Gastrocnemius medialis (tissue), 4 donors: ENCODE results near the gene YAF2. TPM values are rescaled to one million over a fixed set of nuclear protein-coding genes. Genes with fewer than 3 reads are reported as not detected.
"Not testable (repeated sequence)": the region's sequence is repeated elsewhere in the genome, so short reads cannot be mapped to it uniquely, and the experiment has no call there.

ENCODE experiments used
- ATAC-seq, 2 donors: fragments of 150-250 bp; one replicate each; pipeline ENCODE4 v1.9.1; 2016
- DNase-seq, 2 donors: peaks; one replicate each; pipeline ENCODE4 v3.0.0-alpha.2; 2019
- H3K27ac ChIP-seq, 4 donors: fragments of 200-600 bp; sonication (generic); 1 replicate in 1 of 4; 2 replicates in 3 of 4; pipeline ENCODE4 v1.5.1; 2016 to 2018; ENCODE audit warnings: mild to moderate bottlenecking in 2 of 4, moderate library complexity in 1 of 4
- H3K27me3 ChIP-seq, 3 donors: fragments of 200-600 bp; sonication (generic) in 2 of 3; 1 replicate in 1 of 3; 2 replicates in 2 of 3; pipeline versions ENCODE4 v1.5.1 to v1.6.0; 2016 to 2019; ENCODE audit warnings: mild to moderate bottlenecking in 1 of 3, moderate library complexity in 1 of 3
- H3K36me3 ChIP-seq, 2 donors: fragments of 200-600 bp; sonication (generic) in 1 of 2; one replicate each; pipeline ENCODE4 v1.5.1; 2017 to 2018
- H3K4me1 ChIP-seq, 2 donors: fragments of 200-600 bp; sonication (generic) in 1 of 2; one replicate each; pipeline ENCODE4 v1.5.1; 2016 to 2017; ENCODE audit warnings: mild to moderate bottlenecking in 2 of 2
- H3K4me3 ChIP-seq, 4 donors: fragments of 200-600 bp; sonication (generic) in 3 of 4; 1 replicate in 1 of 4; 2 replicates in 3 of 4; pipeline ENCODE4 v1.5.1; 2016 to 2019; ENCODE audit warnings: mild to moderate bottlenecking in 2 of 4
- H3K9me3 ChIP-seq, 3 donors: fragments of 200-600 bp; sonication (generic) in 2 of 3; 1 replicate in 1 of 3; 2 replicates in 2 of 3; pipeline ENCODE4 v1.5.1; 2016 to 2019
- CTCF ChIP-seq, 5 experiments: fragments of 450-650 bp in 3 of 5; fragments of 200-600 bp in 2 of 5; sonication (generic) in 2 of 5; IDR thresholded peaks in 4 of 5; conservative IDR thresholded peaks in 1 of 5; 1 replicate in 4 of 5; 2 replicates in 1 of 5; pipeline ENCODE4 v1.5.1; 2016 to 2019; ENCODE audit warnings: antibody characterized with exemption in 5 of 5, mild to moderate bottlenecking in 3 of 5, moderate library complexity in 3 of 5
- POLR2A ChIP-seq, 2 donors: fragments of 450-650 bp; IDR thresholded peaks; one replicate each; pipeline ENCODE4 v1.6.1; 2017; ENCODE audit warnings: antibody characterized with exemption in 2 of 2, mild to moderate bottlenecking in 2 of 2, moderate library complexity in 2 of 2
- in situ Hi-C, 4 donors: fragments of 200-750 bp; cut with MboI; loops; one replicate each; pipeline versions ENCODE4 v1.15.0 to v1.8.0; 2017; ENCODE audit warnings: low sequenced_read_pairs in 4 of 4
- intact Hi-C: fragments of 100-400 bp; cut with DNase I; formaldehyde crosslinking; loops from one replicate; pipeline ENCODE4 v1.15.1; 2023; ENCODE audit warnings: low total_unique reads
- total RNA-seq, 4 donors: library from RNA; depleted of rRNA; stranded (reverse); fragments of >200 nt; gene quantifications; one replicate each; pipeline versions ENCODE4 v1.1.0 to v1.2.3, GENCODE V29; 2016

YAF2 gene
- total RNA-seq, 4 donors from 2014 or later, result 38.5 to 66.9 (median 54.5) TPM

DNA sequence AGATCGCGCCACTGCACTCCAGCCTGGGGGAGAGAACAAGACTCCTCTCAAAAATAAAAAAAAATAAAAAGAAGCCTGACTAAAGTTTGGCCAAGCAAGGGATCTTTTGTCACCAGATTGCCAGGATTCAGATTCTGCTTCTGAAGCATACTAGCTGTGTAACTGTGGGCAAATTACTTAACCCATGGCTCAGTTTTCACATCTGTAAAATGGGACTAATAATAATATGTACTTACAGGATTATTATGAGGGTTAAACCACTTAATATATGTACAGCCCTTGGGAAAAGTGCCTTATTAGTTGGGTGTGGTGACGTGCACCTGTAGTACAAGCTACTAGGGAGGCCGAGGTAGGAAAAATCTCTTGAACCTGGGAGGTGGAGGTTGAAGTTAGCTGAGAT lies 21.7 kb upstream of the YAF2 start:
- in situ Hi-C loops, result no loop called here
- H3K4me3 ChIP-seq, result no peak overlapping the region
- DNase-seq (no peak), ATAC-seq (no peak)
- intact Hi-C loops, result no loop called here
- TF ChIP-seq CTCF (IDR thresholded peaks at IDR 0.05 in 4 of 5, conservative IDR thresholded peaks at IDR 0.05 in 1 of 5), result no peak
- TF ChIP-seq POLR2A (IDR thresholded peaks at IDR 0.05), result no peak
- H3K27ac ChIP-seq, result no peak overlapping the region
- no peaks in the 10 kb centered on the region for H3K9me3 ChIP-seq
- H3K4me1 ChIP-seq, result no peaks in the 10 kb centered on the region
- H3K36me3 ChIP-seq, result no peaks in the 10 kb centered on the region
- H3K27me3 ChIP-seq, result no peaks in the 10 kb centered on the region

DNA sequence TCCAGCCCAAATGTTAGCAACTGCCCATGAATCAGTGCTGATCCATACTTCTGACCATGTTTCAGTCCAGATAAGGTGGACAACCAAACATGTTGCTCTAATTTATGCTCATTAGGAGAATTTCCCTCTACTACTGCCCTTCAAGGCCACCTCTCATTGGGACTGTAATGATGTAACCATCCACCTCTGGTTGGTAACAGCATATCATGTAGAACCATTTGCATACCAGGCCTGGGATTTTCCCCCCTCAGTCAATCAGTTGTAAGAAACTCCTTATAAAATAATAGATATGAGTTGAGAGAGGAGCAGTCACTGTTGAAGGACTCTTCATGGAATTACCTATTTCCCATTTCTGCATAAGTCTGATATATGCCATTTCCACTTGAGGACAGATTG lies 17.8 kb upstream of the YAF2 start:
- no peaks in the 10 kb centered on the region for H3K4me1 ChIP-seq
- in situ Hi-C loops, result no loop called here
- H3K27me3 ChIP-seq, result no peaks in the 10 kb centered on the region
- H3K9me3 ChIP-seq, result no peaks in the 10 kb centered on the region
- intact Hi-C loops, result no loop called here
- DNase-seq, result no peak
- H3K27ac ChIP-seq, result no peak overlapping the region
- ATAC-seq, result no peak
- H3K36me3 ChIP-seq, result no peaks in the 10 kb centered on the region
- H3K4me3 ChIP-seq, result no peak overlapping the region
- TF ChIP-seq POLR2A (IDR thresholded peaks at IDR 0.05) (no peak), CTCF (IDR thresholded peaks at IDR 0.05 in 4 of 5, conservative IDR thresholded peaks at IDR 0.05 in 1 of 5) (no peak)

DNA sequence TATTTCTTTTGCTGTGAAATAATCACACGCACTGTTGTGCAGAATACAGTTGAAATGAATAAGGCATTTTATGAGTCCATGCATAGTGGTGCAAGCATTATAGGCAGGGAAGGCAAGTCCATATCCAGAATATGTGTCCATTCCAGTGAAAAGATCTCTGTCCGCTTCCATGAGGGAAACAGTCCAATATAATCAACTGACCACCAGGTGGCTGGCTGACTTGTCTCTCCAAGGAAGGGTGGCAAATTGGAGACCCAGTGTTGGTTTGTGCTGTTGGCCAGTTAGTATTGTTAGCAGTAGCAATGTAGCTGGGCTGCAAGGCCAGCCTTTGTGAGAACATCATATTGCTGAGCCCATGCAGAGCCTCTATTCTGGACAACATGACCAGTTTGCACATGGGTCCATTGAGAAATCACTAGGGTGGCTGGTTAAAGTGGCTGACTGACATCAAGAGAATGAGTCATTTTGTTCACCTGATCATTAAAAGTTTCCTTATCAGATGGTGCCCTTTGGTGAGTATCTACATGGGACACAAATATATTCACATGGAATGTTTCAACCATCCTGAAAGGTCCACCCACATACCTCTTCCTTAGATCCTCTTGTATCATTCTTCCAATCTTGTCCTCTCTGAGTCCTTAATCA lies 17.3 kb upstream of the YAF2 start:
- Histone ChIP-seq H3K4me3 (no peak overlapping the region), H3K27ac (no peak overlapping the region), H3K4me1 (no peaks in the 10 kb centered on the region), H3K9me3 (no peaks in the 10 kb centered on the region), H3K36me3 (no peaks in the 10 kb centered on the region), H3K27me3 (no peaks in the 10 kb centered on the region)
- ATAC-seq (no peak), DNase-seq (no peak)
- in situ Hi-C loops, result no loop called here
- no peak for TF ChIP-seq CTCF (IDR thresholded peaks at IDR 0.05 in 4 of 5, conservative IDR thresholded peaks at IDR 0.05 in 1 of 5)
- no peak for TF ChIP-seq POLR2A (IDR thresholded peaks at IDR 0.05)
- intact Hi-C loops, result no loop called here

- DNase-seq, H3K9me3 ChIP-seq, H3K36me3 ChIP-seq, in situ Hi-C loops, intact Hi-C loops, H3K27ac ChIP-seq, ATAC-seq, H3K27me3 ChIP-seq, H3K4me1 ChIP-seq, H3K4me3 ChIP-seq: not testable (repeated sequence)
Measured at GRCh38 chr12:42252645-42253044, 14.6 kb upstream of the YAF2 start.

GRCh38 chr12:42249033-42249432 lies 11.0 kb upstream of the YAF2 start:
- H3K9me3 ChIP-seq, H3K27ac ChIP-seq, H3K36me3 ChIP-seq, intact Hi-C loops, in situ Hi-C loops, H3K4me1 ChIP-seq, ATAC-seq, H3K27me3 ChIP-seq, DNase-seq, H3K4me3 ChIP-seq: not testable (repeated sequence)
